Measurements from ENCODE around the gene TACC3.

TACC3 gene

GRCh38 chr4:1705732-1706131, 15.6 kb upstream of the TACC3 start:
- no peak for DNase-seq

GRCh38 chr4:1706358-1706757, 15.0 kb upstream of the TACC3 start:
- DNase-seq = no peak

DNA sequence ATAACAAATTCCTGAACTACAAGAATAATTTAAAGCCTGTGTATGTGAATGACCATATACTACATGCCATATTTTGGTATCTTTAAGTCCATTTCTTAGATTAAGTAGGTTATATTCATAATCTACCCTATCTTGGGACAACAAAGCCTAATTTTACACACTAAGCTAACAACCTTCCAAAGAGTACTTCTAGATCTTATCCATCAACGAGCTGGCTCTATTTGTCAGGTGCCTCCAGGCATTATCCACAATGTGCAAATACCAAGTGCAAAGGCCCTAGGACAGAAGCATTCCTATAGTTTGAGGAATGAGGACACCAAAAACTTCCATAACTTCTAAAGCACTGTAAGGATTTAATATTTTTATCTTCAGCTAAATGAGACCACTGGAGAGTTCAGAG, 12.7 kb upstream of the TACC3 start:
- no peak for DNase-seq

DNA sequence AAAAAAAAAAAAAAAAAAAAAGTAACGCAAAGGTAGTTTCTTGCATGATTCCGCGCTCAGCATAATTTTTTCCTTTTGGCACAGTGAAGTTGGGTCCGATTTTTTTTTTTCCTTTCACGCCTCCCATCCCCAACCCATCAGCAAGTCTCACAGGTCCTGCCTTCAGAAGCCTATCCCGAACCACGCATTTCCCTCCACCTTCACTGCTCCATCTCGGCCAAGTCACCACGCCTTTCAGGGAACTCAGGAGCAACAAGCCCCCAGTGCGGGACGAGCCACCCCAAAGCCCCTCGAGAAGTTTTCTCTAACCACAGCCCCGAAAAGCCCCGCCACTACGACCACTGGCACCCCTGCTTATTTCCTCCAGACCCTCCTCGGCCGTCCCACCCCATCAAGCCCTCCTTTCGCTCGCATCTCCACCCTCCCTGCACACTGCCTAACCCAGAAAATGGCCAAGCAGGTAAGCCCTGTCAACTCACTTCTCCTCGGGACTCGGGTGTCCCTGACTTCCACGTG, 10.2 kb upstream of the TACC3 start:
- no peak for DNase-seq

DNA sequence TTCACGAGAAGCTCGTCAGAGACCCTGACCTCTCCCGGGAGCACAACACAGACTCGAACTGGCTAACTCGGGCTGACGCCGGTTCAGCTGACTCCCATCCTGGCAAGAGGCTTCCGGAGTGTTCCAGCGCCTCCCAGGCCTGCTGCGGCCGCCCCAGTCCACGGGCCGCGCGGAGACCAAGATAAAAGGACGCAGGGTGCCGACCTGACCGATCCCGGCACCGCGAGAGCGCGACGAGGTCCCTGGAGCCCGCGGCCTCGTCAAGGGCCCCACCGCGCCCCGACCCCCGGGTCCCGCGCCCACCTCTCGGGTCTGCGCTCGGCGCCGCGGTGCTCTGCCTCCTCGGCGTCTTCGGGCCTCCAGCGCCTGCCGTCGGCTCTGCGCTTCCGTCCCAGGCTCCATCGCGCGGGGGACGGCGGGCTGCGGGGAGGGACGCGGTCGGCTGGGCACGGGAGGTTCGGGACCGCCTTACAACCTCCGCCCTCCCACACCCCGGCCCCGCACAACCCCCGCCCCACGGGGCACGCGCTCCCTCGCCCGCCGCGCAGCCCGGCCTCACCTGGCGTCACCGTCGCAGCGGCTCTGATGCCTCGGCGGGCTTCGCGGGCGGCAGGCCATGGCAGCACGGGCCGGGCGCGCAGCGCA, 9.6 kb upstream of the TACC3 start:
- peak; percentile 39 for DNase-seq

DNA sequence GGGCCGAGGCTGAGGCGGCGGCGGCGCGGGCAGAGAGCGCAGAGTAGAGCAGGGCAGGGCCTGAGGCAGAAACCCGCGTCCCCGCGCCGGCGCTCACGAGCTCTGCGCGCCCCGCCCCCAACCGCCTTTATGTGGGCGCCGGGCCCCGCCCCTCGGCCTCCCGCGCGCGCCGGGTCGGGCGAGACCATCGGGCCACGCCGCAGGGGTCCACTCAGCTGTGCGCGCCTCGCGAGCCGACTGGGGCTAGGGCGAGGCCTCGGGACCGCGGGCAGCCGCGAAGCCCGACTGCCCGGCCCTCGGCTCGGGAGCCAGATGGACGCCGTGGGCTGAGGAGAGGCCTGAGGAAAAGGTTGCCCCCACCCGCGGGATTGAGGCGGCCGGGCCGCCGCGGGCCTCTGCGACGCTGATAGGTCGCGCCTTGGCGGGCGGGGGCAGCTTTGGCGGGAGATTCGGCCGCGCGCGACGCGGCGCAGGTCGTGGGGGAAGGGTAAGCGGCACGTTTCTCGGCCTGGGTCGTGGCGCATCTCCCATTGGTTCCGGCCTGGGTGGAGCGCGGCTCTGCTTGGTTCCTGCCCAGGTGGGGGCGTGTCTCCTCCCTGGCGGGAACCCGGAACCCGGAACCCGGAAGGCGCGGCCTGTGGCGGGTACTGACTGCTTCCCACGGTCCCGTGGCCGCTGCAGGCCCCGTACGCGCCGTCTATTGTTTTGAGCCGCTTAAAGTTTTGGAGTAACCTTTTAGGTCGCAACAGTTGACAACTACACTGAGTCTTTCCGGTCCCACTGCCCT, 8.9 kb upstream of the TACC3 start, which contains the start of gene SLBP:
Gene SLBP, minus strand, starts transcription at position 104 of the 787 bp plus-strand sequence. CDS start 131 bp downstream, outside the sequence.
- peak; percentile 98 for DNase-seq

DNA sequence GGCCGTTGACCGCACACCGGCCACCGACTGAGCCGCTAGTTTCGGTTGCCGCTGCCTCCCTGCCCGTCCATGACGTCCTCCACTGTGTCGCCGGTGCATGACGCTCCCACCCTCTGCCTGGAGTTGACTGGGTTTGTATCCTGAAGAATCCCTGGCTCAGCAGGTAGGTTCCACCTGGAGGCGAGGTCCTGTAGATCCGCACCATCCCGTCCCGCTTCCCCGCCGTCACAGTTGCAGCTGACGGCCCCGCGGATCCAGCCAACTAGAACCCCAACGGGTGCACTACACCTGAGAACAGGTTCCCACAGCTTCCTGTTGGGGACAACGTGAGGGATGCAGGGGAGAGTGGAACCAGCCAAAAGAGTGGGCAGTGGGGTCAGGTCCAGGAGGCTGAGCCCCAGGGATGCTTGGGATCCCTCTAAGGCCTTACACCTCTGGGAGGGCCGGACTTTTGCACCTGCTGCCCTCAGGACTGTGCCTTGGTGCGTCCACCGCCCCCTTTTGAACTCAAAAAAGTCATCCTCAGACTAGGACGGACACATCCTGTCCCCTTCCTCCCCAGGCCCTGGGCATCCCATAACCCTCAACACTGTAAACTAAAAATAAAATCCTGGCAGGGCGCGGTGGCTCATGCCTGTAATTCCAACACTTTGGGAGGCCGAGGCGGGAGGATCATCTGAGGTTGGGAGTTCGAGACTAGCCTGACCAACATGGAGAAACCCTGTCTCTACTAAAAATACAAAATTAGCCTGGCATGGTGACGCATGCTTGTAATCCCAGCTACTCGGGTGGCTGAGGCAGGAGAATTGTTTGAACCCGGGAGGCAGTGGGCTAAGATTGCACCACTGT, 8.1 kb upstream of the TACC3 start:
- no peak for DNase-seq

- DNase-seq = no peak
Observed at GRCh38 chr4:1714303-1715001, 6.9 kb upstream of the TACC3 start.

- no peak for DNase-seq
Observed at GRCh38 chr4:1715002-1715758, 6.1 kb upstream of the TACC3 start.

DNA sequence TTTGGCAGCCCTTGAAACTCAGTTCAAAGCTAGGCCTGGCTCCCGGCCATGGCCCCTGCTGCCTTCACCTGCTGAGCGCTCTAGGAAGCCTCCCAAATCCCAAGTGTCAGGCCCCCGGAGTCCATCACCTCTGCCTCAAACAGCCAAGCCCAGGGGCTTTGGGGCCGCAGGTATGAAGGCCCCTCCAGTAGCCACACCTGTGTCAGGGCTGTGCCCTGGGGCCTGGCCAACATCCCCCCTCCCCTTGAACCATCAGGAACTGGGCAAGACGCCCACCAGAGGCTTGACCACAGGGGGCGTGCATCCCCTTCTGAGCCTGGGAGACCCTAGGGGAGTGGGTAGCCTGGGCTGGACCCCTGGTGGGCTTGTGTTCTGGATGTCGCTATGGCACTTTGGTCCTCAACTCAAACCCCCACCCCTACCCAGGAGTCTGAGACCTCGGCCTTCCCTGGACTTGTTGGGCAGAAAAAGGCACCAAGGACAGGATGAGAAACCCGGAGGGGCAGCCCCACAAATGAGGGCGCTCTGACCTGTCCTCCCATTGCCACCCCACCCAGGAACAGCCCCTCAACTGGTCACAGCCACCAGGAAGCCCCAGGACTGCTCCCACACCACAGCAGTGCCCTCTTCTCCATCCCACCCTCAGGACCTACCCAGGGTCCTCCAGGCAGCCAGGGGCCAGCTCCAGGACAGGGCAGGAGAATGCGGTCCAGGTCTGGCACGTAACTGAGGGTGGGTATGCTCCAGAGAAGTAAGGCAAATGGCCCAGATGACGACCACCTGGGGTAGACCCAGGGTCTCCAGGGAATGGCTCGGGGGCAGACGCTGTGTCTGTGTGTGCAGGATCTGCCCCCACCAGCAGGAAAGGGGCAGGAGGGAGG, 5.0 kb upstream of the TACC3 start:
- DNase-seq = no peak

GRCh38 chr4:1717129-1718094, 3.9 kb upstream of the TACC3 start:
- DNase-seq = no peak

DNA sequence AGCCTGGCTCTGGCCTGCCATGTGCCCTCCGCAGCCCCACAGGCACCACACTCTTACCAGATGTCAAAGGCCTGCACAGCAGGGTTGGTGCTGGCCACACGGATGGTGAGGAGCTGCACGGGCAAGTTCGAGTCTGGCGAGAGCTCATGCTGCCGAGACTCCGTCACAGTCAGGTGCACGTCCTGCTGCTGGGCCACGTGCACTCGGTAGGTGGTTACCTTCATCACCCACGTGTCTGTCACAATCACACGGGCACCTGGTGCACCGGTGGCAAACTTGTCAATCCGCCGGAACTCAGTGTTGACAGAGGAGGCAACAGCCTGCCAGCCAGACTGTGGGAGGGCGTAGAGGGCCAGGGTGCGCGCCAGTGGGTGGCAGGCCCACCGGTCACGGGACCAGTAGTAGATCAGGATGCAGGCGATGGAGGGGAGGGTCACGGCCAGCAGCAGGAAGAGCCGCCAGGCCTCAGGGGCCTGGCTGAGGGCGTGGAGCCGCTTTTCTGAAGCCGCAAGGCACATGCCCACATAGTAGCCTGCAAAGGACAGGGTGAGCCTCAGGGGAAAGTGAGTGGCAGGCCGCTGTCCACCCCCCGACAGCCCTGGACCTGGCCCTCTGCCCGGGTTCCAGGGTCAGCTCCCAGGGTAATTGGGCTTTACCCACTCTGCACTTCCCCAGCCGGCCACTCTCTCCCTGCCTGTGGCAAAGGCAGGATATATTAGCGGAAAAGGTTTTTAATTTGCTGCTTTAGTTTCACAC, 3.0 kb upstream of the TACC3 start:
- no peak for DNase-seq

DNA sequence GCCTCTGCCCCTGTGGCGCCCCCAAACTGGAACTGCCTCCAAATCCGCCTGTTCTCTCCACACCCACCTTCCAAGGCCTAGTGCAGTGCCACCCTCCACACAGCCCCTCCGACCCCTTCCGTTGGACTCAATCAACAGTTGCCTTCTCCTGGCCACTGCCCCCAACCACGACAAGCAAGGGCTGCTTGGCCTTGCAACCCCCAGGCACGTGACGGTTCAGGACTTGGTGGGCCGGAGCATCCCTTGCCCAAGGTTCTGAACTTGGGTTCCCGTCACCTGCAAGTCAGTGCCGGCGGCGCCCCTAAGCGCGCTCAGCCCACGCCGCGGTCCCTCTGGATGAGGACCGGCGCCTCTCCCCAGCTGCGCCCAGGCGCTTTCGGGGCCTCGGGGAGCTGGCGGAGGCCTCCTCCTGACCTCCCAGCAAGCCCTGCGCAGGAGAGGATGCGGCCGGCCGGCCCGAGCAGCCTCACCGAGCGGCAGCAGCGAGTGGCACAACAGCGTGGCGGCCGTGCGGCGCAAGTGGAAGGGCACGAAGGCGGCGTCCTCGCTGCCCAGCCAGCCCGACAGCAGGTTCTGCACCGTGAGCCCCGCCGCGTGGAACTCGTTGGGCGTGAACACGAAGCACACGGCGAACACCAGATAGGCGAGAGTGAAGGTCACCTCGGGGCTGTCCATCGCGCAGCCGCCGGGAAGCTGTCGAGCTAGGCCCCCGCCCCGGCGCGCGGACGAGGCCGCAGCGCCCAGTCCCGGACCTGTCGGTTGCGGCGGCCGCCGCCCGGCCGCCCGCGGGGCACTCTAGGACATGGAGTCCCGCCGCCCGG, 948 bp upstream of the TACC3 start:
- peak; percentile 48 for DNase-seq

DNA sequence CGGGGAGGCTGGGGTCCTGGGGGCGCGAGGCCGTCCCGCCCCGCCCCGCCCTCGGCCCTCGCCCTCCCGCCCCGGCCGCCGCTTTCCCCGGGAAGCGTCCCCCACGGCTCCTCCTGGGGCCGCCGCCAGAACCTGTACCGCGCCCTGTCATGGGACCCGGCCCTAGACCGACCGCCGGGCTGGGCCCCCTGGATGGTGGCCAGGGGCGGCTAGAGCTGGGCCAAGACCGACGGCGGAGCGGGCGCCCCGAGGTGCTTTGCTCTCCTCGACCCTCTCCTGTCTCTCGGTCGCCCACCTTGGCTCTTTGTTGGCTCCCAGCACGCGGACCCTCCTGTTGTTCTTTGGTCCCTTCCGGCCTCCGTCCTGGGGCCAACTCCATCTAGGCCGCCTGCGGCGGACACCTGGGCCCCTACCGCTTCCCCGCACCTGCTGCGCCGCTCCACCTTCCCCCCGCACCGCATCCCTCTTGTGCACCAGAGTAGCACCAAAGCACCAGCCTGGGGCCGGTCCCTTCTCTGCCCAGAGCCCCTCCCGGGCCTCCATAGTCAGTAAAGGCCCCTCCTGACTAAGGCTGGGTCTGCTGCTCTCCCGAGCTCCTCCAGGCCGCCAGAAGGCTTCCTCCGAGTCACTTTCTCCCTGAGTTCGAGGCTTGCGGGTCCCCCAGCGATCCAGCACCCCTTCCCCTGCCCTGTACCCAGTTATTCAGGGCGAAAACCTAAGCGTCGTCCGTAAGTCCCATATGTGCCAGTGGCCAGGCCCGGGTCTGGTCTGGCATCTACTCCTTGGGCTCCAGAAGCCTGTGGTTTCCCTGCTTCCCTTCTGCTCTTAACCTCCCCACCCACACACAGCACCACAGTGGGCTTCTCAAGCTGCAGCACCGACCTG, 587 bp downstream of the TACC3 start:
- DNase-seq = no peak

- no peak for DNase-seq
Observed at GRCh38 chr4:1722551-1723118, 1.3 kb downstream of the TACC3 start.

DNA sequence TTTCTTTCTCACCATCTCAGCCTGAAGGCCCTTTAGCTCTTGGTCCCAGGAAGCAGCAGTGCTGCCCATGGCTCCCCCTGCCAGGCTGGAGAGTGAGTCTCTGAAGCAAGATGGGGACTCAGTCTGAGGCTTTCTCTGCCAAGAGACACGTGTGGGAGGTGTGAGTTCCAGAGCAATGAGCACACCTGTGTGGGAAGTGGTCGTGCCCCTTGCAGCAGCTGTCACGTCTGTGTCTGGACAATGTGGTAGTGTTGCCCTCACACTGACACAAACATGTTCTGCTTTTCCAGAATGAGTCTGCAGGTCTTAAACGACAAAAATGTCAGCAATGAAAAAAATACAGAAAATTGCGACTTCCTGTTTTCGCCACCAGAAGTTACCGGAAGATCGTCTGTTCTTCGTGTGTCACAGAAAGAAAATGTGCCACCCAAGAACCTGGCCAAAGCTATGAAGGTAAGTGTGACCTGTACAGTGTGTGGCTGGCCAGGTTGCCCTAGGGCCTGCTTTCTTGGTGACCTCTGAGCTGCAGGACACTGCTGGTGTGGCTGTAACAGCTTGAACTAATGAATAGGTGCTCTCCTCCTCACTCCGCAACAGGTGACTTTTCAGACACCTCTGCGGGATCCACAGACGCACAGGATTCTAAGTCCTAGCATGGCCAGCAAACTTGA, 1.9 kb downstream of the TACC3 start:
- DNase-seq = peak; percentile 38
